Liver (tissue), 9 donors: ENCODE measurements around the gene NEAT1. TPM values are rescaled to one million over a fixed set of nuclear protein-coding genes. Genes with fewer than 3 reads are reported as not detected.
"Not testable (repeated sequence)": the region's sequence is repeated elsewhere in the genome, so short reads cannot be mapped to it uniquely, and the experiment has no call there.

Source experiments
- DNase-seq: peaks from one replicate; pipeline ENCODE4 v3.0.0-alpha.2; 2017; ENCODE audit warnings: low spot score
- H3K27ac ChIP-seq, 2 donors: one replicate each; pipeline ENCODE4 v1.7.0; 2013; ENCODE audit warnings: inconsistent platforms in 2 of 2, low read length in 2 of 2, control low read depth in 1 of 2, low read depth in 1 of 2, mild to moderate bottlenecking in 1 of 2
- H3K27me3 ChIP-seq, 4 donors: one replicate each; pipeline versions ENCODE4 v1.6.1 to v1.7.0; 2013; ENCODE audit warnings: low read length in 3 of 4, inconsistent platforms in 1 of 4, mild to moderate bottlenecking in 1 of 4, moderate library complexity in 1 of 4; ENCODE audit not compliant: control insufficient read depth in 4 of 4, insufficient read depth in 4 of 4
- H3K36me3 ChIP-seq, 4 donors: one replicate each; pipeline versions ENCODE4 v1.6.1 to v1.7.0; 2013; ENCODE audit warnings: low read length in 3 of 4, mild to moderate bottlenecking in 3 of 4, low read depth in 1 of 4, moderate library complexity in 1 of 4; ENCODE audit not compliant: control insufficient read depth in 4 of 4, insufficient read depth in 3 of 4
- H3K4me1 ChIP-seq, 4 donors: one replicate each; pipeline versions ENCODE4 v1.6.1 to v1.7.0; 2013; ENCODE audit warnings: low read length in 3 of 4, mild to moderate bottlenecking in 3 of 4, moderate library complexity in 1 of 4; ENCODE audit not compliant: control insufficient read depth in 4 of 4, insufficient read depth in 4 of 4
- H3K4me3 ChIP-seq, 3 donors: one replicate each; pipeline versions ENCODE4 v1.6.1 to v1.7.0; 2013; ENCODE audit warnings: low read length in 3 of 3, control low read depth in 1 of 3, low read depth in 1 of 3, mild to moderate bottlenecking in 1 of 3
- H3K9ac ChIP-seq, 2 donors: one replicate each; pipeline ENCODE4 v1.7.0; 2013; ENCODE audit warnings: low read length in 2 of 2, mild to moderate bottlenecking in 2 of 2, moderate library complexity in 2 of 2, control low read depth in 1 of 2, low read depth in 1 of 2
- H3K9me3 ChIP-seq, 4 donors: one replicate each; pipeline versions ENCODE4 v1.6.1 to v1.7.0; 2013; ENCODE audit warnings: low read length in 3 of 4; ENCODE audit not compliant: control insufficient read depth in 4 of 4
- EGR1 ChIP-seq, 2 donors: IDR thresholded peaks; 2 replicates each; pipeline ENCODE4 v1.6.1; 2016 to 2018; ENCODE audit warnings: antibody characterized with exemption in 2 of 2, low read depth in 2 of 2
- FOXA1 ChIP-seq: IDR thresholded peaks from 2 replicates; pipeline ENCODE4 v1.6.1; 2016; ENCODE audit warnings: antibody characterized with exemption
- FOXA2 ChIP-seq: IDR thresholded peaks from 2 replicates; pipeline ENCODE4 v1.6.1; 2016; ENCODE audit warnings: antibody characterized with exemption
- GABPA ChIP-seq, 2 donors: IDR thresholded peaks in 1 of 2; conservative IDR thresholded peaks in 1 of 2; 2 replicates each; pipeline ENCODE4 v1.6.1; 2016; ENCODE audit warnings: antibody characterized with exemption in 2 of 2, mild to moderate bottlenecking in 1 of 2, moderate library complexity in 1 of 2
- HNF4A ChIP-seq, 2 donors: conservative IDR thresholded peaks; 2 replicates each; pipeline ENCODE4 v1.6.1; 2016; ENCODE audit warnings: antibody characterized with exemption in 2 of 2, mild to moderate bottlenecking in 2 of 2
- HNF4G ChIP-seq: IDR thresholded peaks from 2 replicates; pipeline ENCODE4 v1.6.1; 2016; ENCODE audit warnings: antibody characterized with exemption
- JUND ChIP-seq, 2 donors: IDR thresholded peaks; 2 replicates each; pipeline ENCODE4 v1.6.1; 2016; ENCODE audit warnings: antibody characterized with exemption in 2 of 2
- NR2F2 ChIP-seq: IDR thresholded peaks from 2 replicates; pipeline ENCODE4 v1.6.1; 2016; ENCODE audit warnings: antibody characterized with exemption
- RXRA ChIP-seq, 2 donors: IDR thresholded peaks; 2 replicates each; pipeline ENCODE4 v1.6.1; 2017 to 2018; ENCODE audit warnings: antibody characterized with exemption in 2 of 2, mild to moderate bottlenecking in 1 of 2
- SP1 ChIP-seq: IDR thresholded peaks from 2 replicates; pipeline ENCODE4 v1.6.1; 2018; ENCODE audit warnings: antibody characterized with exemption, mild to moderate bottlenecking
- TAF1 ChIP-seq: conservative IDR thresholded peaks from 2 replicates; pipeline ENCODE4 v1.6.1; 2016; ENCODE audit warnings: antibody characterized with exemption, mild to moderate bottlenecking
- YY1 ChIP-seq: IDR thresholded peaks from 2 replicates; pipeline ENCODE4 v1.6.1; 2016; ENCODE audit warnings: antibody characterized with exemption, mild to moderate bottlenecking
- WGBS: extraction: QIAGEN DNeasy Blood & Tissue Kit; methylation state at CpG from one replicate; pipeline ENCODE4 v1.1.7; 2013; 5-methylcytosine and 5-hydroxymethylcytosine counted together
- polyA plus RNA-seq, 2 donors: library from polyadenylated mRNA; stranded (reverse) in 1 of 2; unstranded in 1 of 2; fragments of 200-250 nt in 1 of 2; fragments of >200 nt in 1 of 2; fragmentation: Nextera tagmentation in 1 of 2; extraction: Ambion mirVana in 1 of 2; gene quantifications; one replicate each; pipeline versions ENCODE4 v1.2.1 to v1.2.3, GENCODE V29; 2013 to 2015
- total RNA-seq, 2 donors: library from RNA; depleted of rRNA; stranded (reverse); fragments of >200 nt; gene quantifications; one replicate each; pipeline ENCODE4 v1.2.3, GENCODE V29; 2014
- TF ChIP-seq, protein P1 (sequence below): IDR thresholded peaks from 2 replicates; pipeline ENCODE4 v1.6.1; 2016; ENCODE audit warnings: antibody characterized with exemption, mild to moderate bottlenecking
- TF ChIP-seq, protein P2 (sequence below): IDR thresholded peaks from 2 replicates; pipeline ENCODE4 v1.6.1; 2016; ENCODE audit warnings: antibody characterized with exemption
- TF ChIP-seq, protein P3 (sequence below): IDR thresholded peaks from 2 replicates; pipeline ENCODE4 v1.6.1; 2016; ENCODE audit warnings: antibody characterized with exemption
- TF ChIP-seq, protein P4 (sequence below): IDR thresholded peaks from 2 replicates; pipeline ENCODE4 v1.6.1; 2016; ENCODE audit warnings: antibody characterized with exemption
- donor health status: healthy.
- donor health status: healthy.
- donor health status: healthy.
- donor health status: healthy.
- donor health status: healthy.

NEAT1 gene
- total and polyA plus RNA-seq, 4 donors = 29.6 to 1,968 (median 80.8) TPM

DNA sequence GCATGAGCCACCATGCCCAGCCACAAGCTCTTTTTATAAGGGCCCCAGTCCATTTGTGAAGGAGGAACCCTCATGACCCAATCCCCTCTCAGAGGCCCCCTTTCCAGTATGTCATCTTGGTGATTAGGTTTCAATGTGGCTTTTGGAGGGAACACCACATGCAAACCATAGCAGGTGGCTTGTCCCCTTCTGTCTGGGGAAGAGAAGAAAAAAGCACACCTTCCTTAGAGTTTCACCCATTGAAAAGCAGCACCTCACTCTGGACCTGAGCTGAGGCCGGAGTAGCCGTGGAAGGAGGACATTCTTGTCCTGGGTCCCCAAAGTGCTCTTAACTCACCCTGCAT is 25.4 kb downstream of the NEAT1 start (continued):
- TF ChIP-seq JUND (IDR thresholded peaks at IDR 0.05) (no peak), FOXA1 (no peak)
- TF ChIP-seq, protein P1, sequence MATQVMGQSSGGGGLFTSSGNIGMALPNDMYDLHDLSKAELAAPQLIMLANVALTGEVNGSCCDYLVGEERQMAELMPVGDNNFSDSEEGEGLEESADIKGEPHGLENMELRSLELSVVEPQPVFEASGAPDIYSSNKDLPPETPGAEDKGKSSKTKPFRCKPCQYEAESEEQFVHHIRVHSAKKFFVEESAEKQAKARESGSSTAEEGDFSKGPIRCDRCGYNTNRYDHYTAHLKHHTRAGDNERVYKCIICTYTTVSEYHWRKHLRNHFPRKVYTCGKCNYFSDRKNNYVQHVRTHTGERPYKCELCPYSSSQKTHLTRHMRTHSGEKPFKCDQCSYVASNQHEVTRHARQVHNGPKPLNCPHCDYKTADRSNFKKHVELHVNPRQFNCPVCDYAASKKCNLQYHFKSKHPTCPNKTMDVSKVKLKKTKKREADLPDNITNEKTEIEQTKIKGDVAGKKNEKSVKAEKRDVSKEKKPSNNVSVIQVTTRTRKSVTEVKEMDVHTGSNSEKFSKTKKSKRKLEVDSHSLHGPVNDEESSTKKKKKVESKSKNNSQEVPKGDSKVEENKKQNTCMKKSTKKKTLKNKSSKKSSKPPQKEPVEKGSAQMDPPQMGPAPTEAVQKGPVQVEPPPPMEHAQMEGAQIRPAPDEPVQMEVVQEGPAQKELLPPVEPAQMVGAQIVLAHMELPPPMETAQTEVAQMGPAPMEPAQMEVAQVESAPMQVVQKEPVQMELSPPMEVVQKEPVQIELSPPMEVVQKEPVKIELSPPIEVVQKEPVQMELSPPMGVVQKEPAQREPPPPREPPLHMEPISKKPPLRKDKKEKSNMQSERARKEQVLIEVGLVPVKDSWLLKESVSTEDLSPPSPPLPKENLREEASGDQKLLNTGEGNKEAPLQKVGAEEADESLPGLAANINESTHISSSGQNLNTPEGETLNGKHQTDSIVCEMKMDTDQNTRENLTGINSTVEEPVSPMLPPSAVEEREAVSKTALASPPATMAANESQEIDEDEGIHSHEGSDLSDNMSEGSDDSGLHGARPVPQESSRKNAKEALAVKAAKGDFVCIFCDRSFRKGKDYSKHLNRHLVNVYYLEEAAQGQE = peak; percentile 27

DNA sequence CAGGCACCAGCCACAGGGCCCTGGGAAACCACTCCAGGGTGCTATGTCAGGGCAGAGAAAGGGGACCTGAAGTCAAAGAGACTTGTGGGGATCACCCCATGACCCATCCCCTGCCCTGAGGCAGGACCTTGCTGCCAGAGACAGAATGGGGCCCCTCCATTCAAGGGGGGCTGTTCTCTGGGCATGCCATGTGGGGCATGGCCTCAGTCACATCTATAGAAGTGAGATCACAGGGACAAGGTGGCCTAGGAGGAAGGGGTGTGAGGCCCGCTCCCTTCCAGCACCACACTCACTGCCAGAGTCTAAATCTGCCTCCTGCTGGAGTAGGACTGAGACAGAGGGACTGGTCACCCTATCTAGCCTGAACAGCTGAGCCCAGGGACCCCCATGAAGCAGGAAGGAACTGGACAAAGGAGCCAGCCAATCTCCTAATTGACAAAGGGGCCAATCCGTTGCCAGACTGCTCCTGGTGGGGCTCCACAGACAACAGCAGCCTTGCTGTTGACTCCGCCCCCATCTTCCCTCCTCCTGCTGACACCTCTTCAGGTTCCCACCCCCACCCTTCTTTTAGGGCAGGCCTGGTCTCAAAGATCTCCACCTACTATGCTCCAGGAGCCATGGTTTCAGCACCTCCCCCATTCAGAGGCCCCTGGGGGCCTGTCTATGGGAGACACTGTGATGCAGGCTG is 26.0 kb downstream of the NEAT1 start:
- Histone ChIP-seq H3K4me1 (no peaks in the 10 kb centered on the region), H3K4me3 (no peak overlapping the region), H3K27ac (peak overlapping the region in 1 of 2 donors; percentile 54), H3K9ac (no peak overlapping the region), H3K27me3 (no peaks in the 10 kb centered on the region), H3K9me3 (no peaks in the 10 kb centered on the region), H3K36me3 (peaks cover 0 to 5% (median 2%) of the 10 kb centered on the region in 4 donors)
- DNase-seq = no peak
- 80% methylated on average over 3 of the region's 3 CpGs for WGBS
- TF ChIP-seq HNF4G (no peak), YY1 (no peak), EGR1 (IDR thresholded peaks at IDR 0.05; ENCODE audit: low read depth in 2 of 2) (peak in 1 of 2 donors; percentile 11), TAF1 (no peak), NR2F2 (no peak), FOXA2 (no peak), HNF4A (conservative IDR thresholded peaks at IDR 0.05) (peak in 1 of 2 donors; percentile 2), GABPA (IDR thresholded peaks at IDR 0.05 in 1 of 2, conservative IDR thresholded peaks at IDR 0.05 in 1 of 2) (no peak), SP1 (no peak), RXRA (IDR thresholded peaks at IDR 0.05) (no peak)
- TF ChIP-seq, protein P1 = peak; percentile 6
- TF ChIP-seq, protein P2, sequence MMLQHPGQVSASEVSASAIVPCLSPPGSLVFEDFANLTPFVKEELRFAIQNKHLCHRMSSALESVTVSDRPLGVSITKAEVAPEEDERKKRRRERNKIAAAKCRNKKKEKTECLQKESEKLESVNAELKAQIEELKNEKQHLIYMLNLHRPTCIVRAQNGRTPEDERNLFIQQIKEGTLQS = no peak
- TF ChIP-seq, protein P3, sequence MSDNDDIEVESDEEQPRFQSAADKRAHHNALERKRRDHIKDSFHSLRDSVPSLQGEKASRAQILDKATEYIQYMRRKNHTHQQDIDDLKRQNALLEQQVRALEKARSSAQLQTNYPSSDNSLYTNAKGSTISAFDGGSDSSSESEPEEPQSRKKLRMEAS = no peak
- TF ChIP-seq, protein P4, sequence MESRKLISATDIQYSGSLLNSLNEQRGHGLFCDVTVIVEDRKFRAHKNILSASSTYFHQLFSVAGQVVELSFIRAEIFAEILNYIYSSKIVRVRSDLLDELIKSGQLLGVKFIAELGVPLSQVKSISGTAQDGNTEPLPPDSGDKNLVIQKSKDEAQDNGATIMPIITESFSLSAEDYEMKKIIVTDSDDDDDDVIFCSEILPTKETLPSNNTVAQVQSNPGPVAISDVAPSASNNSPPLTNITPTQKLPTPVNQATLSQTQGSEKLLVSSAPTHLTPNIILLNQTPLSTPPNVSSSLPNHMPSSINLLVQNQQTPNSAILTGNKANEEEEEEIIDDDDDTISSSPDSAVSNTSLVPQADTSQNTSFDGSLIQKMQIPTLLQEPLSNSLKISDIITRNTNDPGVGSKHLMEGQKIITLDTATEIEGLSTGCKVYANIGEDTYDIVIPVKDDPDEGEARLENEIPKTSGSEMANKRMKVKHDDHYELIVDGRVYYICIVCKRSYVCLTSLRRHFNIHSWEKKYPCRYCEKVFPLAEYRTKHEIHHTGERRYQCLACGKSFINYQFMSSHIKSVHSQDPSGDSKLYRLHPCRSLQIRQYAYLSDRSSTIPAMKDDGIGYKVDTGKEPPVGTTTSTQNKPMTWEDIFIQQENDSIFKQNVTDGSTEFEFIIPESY = no peak

DNA sequence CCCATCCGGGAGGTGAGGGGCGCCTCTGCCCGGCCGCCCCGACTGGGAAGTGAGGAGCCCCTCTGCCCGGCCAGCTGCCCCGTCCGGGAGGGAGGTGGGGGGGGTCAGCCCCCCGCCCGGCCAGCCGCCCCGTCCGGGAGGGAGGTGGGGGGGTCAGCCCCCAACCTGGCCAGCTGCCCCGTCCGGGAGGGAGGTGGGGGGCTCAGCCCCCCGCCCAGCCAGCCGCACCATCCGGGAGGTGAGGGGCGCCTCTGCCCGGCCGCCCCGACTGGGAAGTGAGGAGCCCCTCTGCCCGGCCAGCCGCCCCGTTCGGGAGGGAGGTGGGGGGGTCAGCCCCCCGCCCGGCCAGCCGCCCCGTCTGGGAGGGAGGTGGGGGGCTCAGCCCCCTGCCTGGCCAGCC is 28.7 kb downstream of the NEAT1 start:
- not testable (repeated sequence) for DNase-seq, H3K36me3 ChIP-seq, H3K9me3 ChIP-seq, H3K9ac ChIP-seq, H3K4me1 ChIP-seq, H3K27me3 ChIP-seq, H3K4me3 ChIP-seq, H3K27ac ChIP-seq
- 95% methylated on average over 30 of the region's 30 CpGs for WGBS

DNA sequence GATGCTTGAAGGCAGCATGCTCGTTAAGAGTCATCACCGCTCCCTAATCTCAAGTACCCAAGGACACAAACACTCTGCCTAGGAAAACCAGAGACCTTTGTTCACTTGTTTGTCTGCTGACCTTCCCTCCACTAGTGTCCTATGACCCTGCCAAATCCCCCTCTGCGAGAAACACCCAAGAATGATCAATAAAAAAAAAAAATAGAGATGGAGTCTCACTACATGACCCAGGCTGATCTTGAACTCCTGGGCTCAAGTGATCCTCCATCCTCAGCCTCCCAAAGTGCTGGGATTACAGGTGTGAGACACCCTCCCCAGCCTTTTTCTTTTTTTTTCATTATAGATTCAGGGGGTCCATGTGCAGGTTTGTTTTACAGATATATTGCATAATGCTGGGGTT is 29.7 kb downstream of the NEAT1 start:
- H3K9ac ChIP-seq, DNase-seq, H3K4me3 ChIP-seq, H3K36me3 ChIP-seq, H3K27ac ChIP-seq, H3K27me3 ChIP-seq, H3K4me1 ChIP-seq, H3K9me3 ChIP-seq: not testable (repeated sequence)
- WGBS = 46% methylated on average over 3 of the region's 3 CpGs
